ENCODE data around the gene EXOC6B. TPM values are rescaled to one million over a fixed set of nuclear protein-coding genes. Genes with fewer than 3 reads are reported as not detected.

Gene EXOC6B
- total RNA-seq, 1 donor from 2014 or later = 45.6 TPM

DNA sequence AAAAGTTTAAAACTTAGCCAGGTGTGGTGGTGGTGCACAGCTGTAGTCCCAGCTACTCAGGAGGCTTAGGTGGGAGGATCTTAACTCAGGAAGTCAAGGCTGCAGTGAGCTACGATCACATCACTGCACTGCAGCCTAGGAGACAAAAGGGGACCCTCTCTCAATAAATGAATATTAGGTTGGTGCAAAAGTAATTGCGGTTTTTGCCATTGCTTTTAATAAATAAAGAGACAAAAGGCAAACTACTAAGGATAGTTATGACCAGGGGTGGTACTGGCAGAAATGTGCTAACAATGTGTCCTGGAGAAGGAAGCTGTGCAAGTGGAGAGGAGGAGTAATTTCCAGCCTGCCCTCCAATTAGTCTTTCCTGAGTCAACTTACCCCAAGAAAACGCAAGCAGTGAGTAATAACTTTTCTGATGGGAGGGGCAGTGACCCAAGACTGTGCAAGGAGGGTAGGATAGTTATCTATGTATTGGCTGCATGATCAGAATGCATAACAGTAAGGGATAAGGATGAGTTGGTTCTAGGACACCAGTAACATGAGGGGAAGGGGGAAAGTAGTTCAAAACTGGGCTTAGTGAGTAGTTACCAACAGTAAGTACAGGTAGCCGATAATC lies 1.5 kb downstream of the EXOC6B start:
- no peak for DNase-seq (ENCODE audit: low spot score)
- Mint-ChIP-seq H3K27ac (ENCODE audit: unreplicated experiment) (no peak overlapping the region), H3K4me1 (ENCODE audit: unreplicated experiment) (peaks cover 22% of the 10 kb centered on the region), H3K27me3 (ENCODE audit: unreplicated experiment) (peaks cover 9% of the 10 kb centered on the region), H3K9me3 (ENCODE audit: unreplicated experiment) (no peaks in the 10 kb centered on the region), H3K36me3 (ENCODE audit: low read depth, unreplicated experiment) (no peaks in the 10 kb centered on the region), H3K4me3 (ENCODE audit: unreplicated experiment) (peak overlapping the region; percentile 100)
- TF ChIP-seq, protein P1, sequence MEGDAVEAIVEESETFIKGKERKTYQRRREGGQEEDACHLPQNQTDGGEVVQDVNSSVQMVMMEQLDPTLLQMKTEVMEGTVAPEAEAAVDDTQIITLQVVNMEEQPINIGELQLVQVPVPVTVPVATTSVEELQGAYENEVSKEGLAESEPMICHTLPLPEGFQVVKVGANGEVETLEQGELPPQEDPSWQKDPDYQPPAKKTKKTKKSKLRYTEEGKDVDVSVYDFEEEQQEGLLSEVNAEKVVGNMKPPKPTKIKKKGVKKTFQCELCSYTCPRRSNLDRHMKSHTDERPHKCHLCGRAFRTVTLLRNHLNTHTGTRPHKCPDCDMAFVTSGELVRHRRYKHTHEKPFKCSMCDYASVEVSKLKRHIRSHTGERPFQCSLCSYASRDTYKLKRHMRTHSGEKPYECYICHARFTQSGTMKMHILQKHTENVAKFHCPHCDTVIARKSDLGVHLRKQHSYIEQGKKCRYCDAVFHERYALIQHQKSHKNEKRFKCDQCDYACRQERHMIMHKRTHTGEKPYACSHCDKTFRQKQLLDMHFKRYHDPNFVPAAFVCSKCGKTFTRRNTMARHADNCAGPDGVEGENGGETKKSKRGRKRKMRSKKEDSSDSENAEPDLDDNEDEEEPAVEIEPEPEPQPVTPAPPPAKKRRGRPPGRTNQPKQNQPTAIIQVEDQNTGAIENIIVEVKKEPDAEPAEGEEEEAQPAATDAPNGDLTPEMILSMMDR (IDR thresholded peaks at IDR 0.05; ENCODE audit: unreplicated experiment) = no peak

- no peak for DNase-seq (ENCODE audit: low spot score)
- no peaks in the 10 kb centered on the region for H3K9me3 Mint-ChIP-seq (ENCODE audit: unreplicated experiment)
- H3K27ac Mint-ChIP-seq (ENCODE audit: unreplicated experiment) = no peak overlapping the region
- TF ChIP-seq, protein P1 (IDR thresholded peaks at IDR 0.05; ENCODE audit: unreplicated experiment) = no peak
- H3K4me1 Mint-ChIP-seq (ENCODE audit: unreplicated experiment) = peaks cover 26% of the 10 kb centered on the region
- no peaks in the 10 kb centered on the region for H3K36me3 Mint-ChIP-seq (ENCODE audit: low read depth, unreplicated experiment)
- H3K4me3 Mint-ChIP-seq (ENCODE audit: unreplicated experiment) = no peak overlapping the region
- peaks cover 9% of the 10 kb centered on the region for H3K27me3 Mint-ChIP-seq (ENCODE audit: unreplicated experiment)
These were observed 3.0 kb downstream of the EXOC6B start for GRCh38 chr2:72822794-72823193.

DNA sequence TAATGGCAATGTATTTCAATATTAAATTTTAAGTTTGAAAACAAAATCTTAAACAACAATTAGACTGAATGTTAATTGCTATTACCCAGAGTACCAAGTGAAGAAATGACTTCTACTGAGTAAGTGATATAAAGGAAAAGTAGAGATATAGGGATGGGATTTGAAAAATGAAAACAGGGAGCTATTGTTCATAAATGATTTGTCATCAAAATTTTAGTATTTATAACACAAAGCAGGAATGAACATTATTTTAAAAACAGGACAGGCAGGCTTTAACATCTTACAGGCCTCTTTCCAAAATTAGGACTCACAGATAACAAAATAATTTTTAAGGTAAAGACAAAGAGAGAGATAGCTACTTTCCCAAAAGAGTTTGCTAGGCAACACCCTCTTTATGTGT lies 3.9 kb downstream of the EXOC6B start:
- TF ChIP-seq, protein P1 (IDR thresholded peaks at IDR 0.05; ENCODE audit: unreplicated experiment) = no peak
- DNase-seq (ENCODE audit: low spot score) = no peak
- Mint-ChIP-seq H3K4me1 (ENCODE audit: unreplicated experiment) (peaks cover 30% of the 10 kb centered on the region), H3K27me3 (ENCODE audit: unreplicated experiment) (peaks cover 9% of the 10 kb centered on the region), H3K27ac (ENCODE audit: unreplicated experiment) (no peak overlapping the region), H3K4me3 (ENCODE audit: unreplicated experiment) (no peak overlapping the region), H3K9me3 (ENCODE audit: unreplicated experiment) (no peaks in the 10 kb centered on the region), H3K36me3 (ENCODE audit: low read depth, unreplicated experiment) (no peaks in the 10 kb centered on the region)

DNA sequence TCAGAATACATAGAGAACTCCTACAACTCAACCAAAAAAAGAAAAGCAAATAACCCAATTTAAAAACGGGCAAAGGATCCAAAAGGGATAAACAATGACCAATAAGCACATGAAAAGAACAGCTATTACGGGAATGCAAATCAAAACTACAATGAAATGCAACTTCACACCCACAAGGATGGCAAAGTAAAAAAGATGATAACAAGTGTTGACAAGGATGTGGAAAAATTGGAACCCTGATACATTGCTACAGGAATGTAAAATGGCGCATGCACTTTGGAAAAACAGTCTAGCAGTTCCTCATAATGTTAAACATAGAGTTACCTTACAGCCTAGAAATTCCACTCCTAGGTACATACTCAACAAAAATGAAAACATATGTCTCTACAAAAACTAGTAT lies 4.7 kb downstream of the EXOC6B start:
- no peak overlapping the region for H3K4me3 Mint-ChIP-seq (ENCODE audit: unreplicated experiment)
- H3K4me1 Mint-ChIP-seq (ENCODE audit: unreplicated experiment) = peaks cover 25% of the 10 kb centered on the region
- H3K36me3 Mint-ChIP-seq (ENCODE audit: low read depth, unreplicated experiment) = no peaks in the 10 kb centered on the region
- TF ChIP-seq, protein P1 (IDR thresholded peaks at IDR 0.05; ENCODE audit: unreplicated experiment) = no peak
- no peak for DNase-seq (ENCODE audit: low spot score)
- no peak overlapping the region for H3K27ac Mint-ChIP-seq (ENCODE audit: unreplicated experiment)
- H3K9me3 Mint-ChIP-seq (ENCODE audit: unreplicated experiment) = no peaks in the 10 kb centered on the region
- H3K27me3 Mint-ChIP-seq (ENCODE audit: unreplicated experiment) = peaks cover 6% of the 10 kb centered on the region

DNA sequence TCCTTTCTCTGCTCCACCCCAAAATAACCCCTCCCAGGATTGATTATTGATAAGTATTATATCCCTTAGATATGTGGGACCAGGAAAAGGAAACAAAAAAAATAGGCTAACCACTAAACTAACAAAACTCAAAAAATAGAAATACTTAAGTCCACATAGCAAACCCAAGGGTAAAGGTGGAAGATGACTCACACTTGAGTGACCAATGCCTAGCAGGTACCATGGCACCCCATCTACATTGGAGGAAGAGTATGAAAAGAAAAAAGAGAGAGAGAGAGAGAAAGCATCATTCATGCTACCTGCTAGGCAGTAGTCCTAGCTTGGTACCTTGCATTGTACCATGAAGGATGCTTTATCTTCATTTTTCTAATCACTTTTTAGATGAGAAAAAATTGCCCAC lies 6.3 kb downstream of the EXOC6B start:
- TF ChIP-seq, protein P1 (IDR thresholded peaks at IDR 0.05; ENCODE audit: unreplicated experiment) = no peak
- Mint-ChIP-seq H3K4me1 (ENCODE audit: unreplicated experiment) (peaks cover 17% of the 10 kb centered on the region), H3K27ac (ENCODE audit: unreplicated experiment) (no peak overlapping the region), H3K9me3 (ENCODE audit: unreplicated experiment) (no peaks in the 10 kb centered on the region), H3K4me3 (ENCODE audit: unreplicated experiment) (no peak overlapping the region), H3K36me3 (ENCODE audit: low read depth, unreplicated experiment) (no peaks in the 10 kb centered on the region), H3K27me3 (ENCODE audit: unreplicated experiment) (peaks cover 3% of the 10 kb centered on the region)
- DNase-seq (ENCODE audit: low spot score) = no peak
